GM12891 (cell line): ENCODE measurements around the gene HOMER1.

ENCODE experiments used
- DNase-seq: peaks from one replicate; pipeline ENCODE4 v3.0.0; 2011; ENCODE audit warnings: low spot score; ENCODE audit not compliant: insufficient read length
- FAIRE-seq: peaks from 2 replicates; lab custom pipeline; 2011; peaks lifted over from hg19 to GRCh38; lab: Jason Lieb, UNC
- PAX5 ChIP-seq: IDR thresholded peaks from 2 replicates; pipeline ENCODE4 v1.6.1; 2011; ENCODE audit warnings: low read length, moderate library complexity, mild to moderate bottlenecking; ENCODE audit not compliant: insufficient read depth, severe bottlenecking
- POLR2A ChIP-seq: IDR thresholded peaks from 2 replicates; pipeline ENCODE4 v1.6.1; 2011; ENCODE audit warnings: low read depth, low read length, control low read depth
- POLR2AphosphoS5 ChIP-seq: IDR thresholded peaks from 2 replicates; pipeline ENCODE4 v1.6.1; 2011; ENCODE audit warnings: low read depth, low read length, control low read depth
- POU2F2 ChIP-seq: IDR thresholded peaks from 2 replicates; pipeline ENCODE4 v1.6.1; 2011; ENCODE audit warnings: low read depth, mild to moderate bottlenecking, control low read depth, low read length, moderate library complexity
- SPI1 ChIP-seq: IDR thresholded peaks from 2 replicates; pipeline ENCODE4 v1.6.1; 2011; ENCODE audit warnings: low read depth, low read length, control low read depth
- TAF1 ChIP-seq: IDR thresholded peaks from 2 replicates; pipeline ENCODE4 v1.6.1; 2011; ENCODE audit warnings: low read depth, low read length, control low read depth

Gene HOMER1

GRCh38 chr5:79491690-79492317, 22.1 kb downstream of the HOMER1 start:
- TF ChIP-seq POU2F2 (no peak), PAX5 (no peak)
- FAIRE-seq (no peak), DNase-seq (no peak)

GRCh38 chr5:79490323-79490936, 23.5 kb downstream of the HOMER1 start:
- FAIRE-seq (no peak), DNase-seq (no peak)
- TF ChIP-seq PAX5 (no peak), POLR2A (no peak), POLR2AphosphoS5 (no peak), TAF1 (no peak), SPI1 (no peak)

GRCh38 chr5:79489773-79490172, 24.2 kb downstream of the HOMER1 start:
- no peak for TF ChIP-seq SPI1
- TF ChIP-seq PAX5, result no peak
- no peak for TF ChIP-seq TAF1
- TF ChIP-seq POU2F2, result no peak
- no peak for TF ChIP-seq POLR2AphosphoS5
- FAIRE-seq (peak; percentile 45), DNase-seq (no peak)

- no peak for TF ChIP-seq PAX5
- TF ChIP-seq POLR2AphosphoS5, result no peak
- no peak for TF ChIP-seq POLR2A
- no peak for TF ChIP-seq TAF1
- DNase-seq (no peak), FAIRE-seq (no peak)
Measured at GRCh38 chr5:79488775-79489174, 25.2 kb downstream of the HOMER1 start.

GRCh38 chr5:79488058-79488457, 25.9 kb downstream of the HOMER1 start:
- DNase-seq (no peak), FAIRE-seq (no peak)
- no peak for TF ChIP-seq POU2F2
- TF ChIP-seq TAF1, result no peak
- no peak for TF ChIP-seq POLR2AphosphoS5
- no peak for TF ChIP-seq PAX5

GRCh38 chr5:79487251-79487650, 26.7 kb downstream of the HOMER1 start:
- DNase-seq, result no peak
- FAIRE-seq, result no peak
- TF ChIP-seq POLR2AphosphoS5, result no peak
- no peak for TF ChIP-seq POLR2A
- no peak for TF ChIP-seq SPI1
- no peak for TF ChIP-seq PAX5
- no peak for TF ChIP-seq POU2F2
- no peak for TF ChIP-seq TAF1

GRCh38 chr5:79486116-79486515, 27.8 kb downstream of the HOMER1 start:
- DNase-seq, result no peak
- TF ChIP-seq SPI1, result no peak
- no peak for TF ChIP-seq POLR2A
- no peak for TF ChIP-seq TAF1
- no peak for TF ChIP-seq POLR2AphosphoS5
- TF ChIP-seq POU2F2, result no peak
- no peak for TF ChIP-seq PAX5
- peak; percentile 23 for FAIRE-seq

- DNase-seq (no peak), FAIRE-seq (no peak)
- no peak for TF ChIP-seq POLR2AphosphoS5
- TF ChIP-seq POLR2A, result no peak
- no peak for TF ChIP-seq TAF1
- no peak for TF ChIP-seq POU2F2
- TF ChIP-seq PAX5, result no peak
- TF ChIP-seq SPI1, result no peak
Measured at GRCh38 chr5:79484731-79485130, 29.2 kb downstream of the HOMER1 start.

GRCh38 chr5:79481574-79481973, 32.4 kb downstream of the HOMER1 start:
- TF ChIP-seq TAF1 (no peak), POLR2AphosphoS5 (no peak)
- no peak for DNase-seq
- FAIRE-seq, result no peak

GRCh38 chr5:79480991-79481390, 32.9 kb downstream of the HOMER1 start:
- no peak for DNase-seq
- TF ChIP-seq POU2F2, result no peak
- no peak for FAIRE-seq

- DNase-seq, result no peak
- TF ChIP-seq POLR2AphosphoS5 (no peak), PAX5 (no peak), POU2F2 (no peak), SPI1 (no peak), POLR2A (no peak), TAF1 (no peak)
- no peak for FAIRE-seq
Measured at GRCh38 chr5:79475152-79475466, 38.8 kb downstream of the HOMER1 start.
